Thoracic aorta (tissue), 2 donors: ENCODE data around the gene PCBP3. TPM values are rescaled to one million over a fixed set of nuclear protein-coding genes. Genes with fewer than 3 reads are reported as not detected.
"Not testable (repeated sequence)": the region's sequence is repeated elsewhere in the genome, so short reads cannot be mapped to it uniquely, and the experiment has no call there.

Experiments used
- ATAC-seq: fragments of 150-250 bp; one replicate; pipeline ENCODE4 v1.8.0; 2017; ENCODE audit warnings: low read depth; ENCODE audit not compliant: insufficient number of reproducible peaks, low FRiP score
- DNase-seq: peaks from one replicate; pipeline ENCODE4 v3.0.0-alpha.2; 2020; ENCODE audit warnings: low spot score
- H3K27ac ChIP-seq, 2 donors: fragments of 200-600 bp; sonication (generic); 1 replicate in 1 of 2; 2 replicates in 1 of 2; pipeline ENCODE4 v1.5.1; 2016; ENCODE audit warnings: mild to moderate bottlenecking in 2 of 2, moderate library complexity in 2 of 2
- H3K27me3 ChIP-seq: fragments of 200-600 bp; sonication (generic); replicated peaks from 2 replicates; pipeline ENCODE4 v1.6.0; 2016; ENCODE audit warnings: mild to moderate bottlenecking; ENCODE audit not compliant: insufficient read depth
- H3K36me3 ChIP-seq: fragments of 200-600 bp; sonication (generic); one replicate; pipeline ENCODE4 v1.5.1; 2016
- H3K4me1 ChIP-seq, 2 donors: fragments of 200-600 bp; sonication (generic); 1 replicate in 1 of 2; 2 replicates in 1 of 2; pipeline versions ENCODE4 v1.5.1 to v1.6.0; 2016; ENCODE audit warnings: low read depth in 2 of 2, mild to moderate bottlenecking in 1 of 2; ENCODE audit not compliant: control insufficient read depth in 1 of 2
- H3K4me3 ChIP-seq: fragments of 200-600 bp; sonication (generic); 2 replicates; pipeline ENCODE4 v1.5.1; 2016; ENCODE audit warnings: mild to moderate bottlenecking
- H3K9me3 ChIP-seq: fragments of 200-600 bp; sonication (generic); 2 replicates; pipeline ENCODE4 v1.5.1; 2016
- CTCF ChIP-seq: fragments of 200-600 bp; sonication (generic); IDR thresholded peaks from one replicate; pipeline ENCODE4 v1.5.1; 2019; ENCODE audit warnings: antibody characterized with exemption
- total RNA-seq, 2 donors: library from RNA; depleted of rRNA; stranded (reverse); fragments of >200 nt; gene quantifications; one replicate each; pipeline versions ENCODE4 v1.1.0 to v1.2.3, GENCODE V29; 2016

PCBP3 gene
- total RNA-seq, 2 donors from 2014 or later, result 4.5 to 28.4 TPM

GRCh38 chr21:45831991-45832740, 188.6 kb downstream of the PCBP3 start:
- H3K27me3 ChIP-seq, result no peaks in the 10 kb centered on the region
- H3K36me3 ChIP-seq, result no peaks in the 10 kb centered on the region
- DNase-seq, result no peak
- no peaks in the 10 kb centered on the region for H3K9me3 ChIP-seq
- ATAC-seq, result no peak
- H3K4me3 ChIP-seq, result no peak overlapping the region
- H3K27ac ChIP-seq, result no peak overlapping the region
- peaks cover 0 to 11% of the 10 kb centered on the region in 2 donors for H3K4me1 ChIP-seq
- TF ChIP-seq CTCF, result no peak

DNA sequence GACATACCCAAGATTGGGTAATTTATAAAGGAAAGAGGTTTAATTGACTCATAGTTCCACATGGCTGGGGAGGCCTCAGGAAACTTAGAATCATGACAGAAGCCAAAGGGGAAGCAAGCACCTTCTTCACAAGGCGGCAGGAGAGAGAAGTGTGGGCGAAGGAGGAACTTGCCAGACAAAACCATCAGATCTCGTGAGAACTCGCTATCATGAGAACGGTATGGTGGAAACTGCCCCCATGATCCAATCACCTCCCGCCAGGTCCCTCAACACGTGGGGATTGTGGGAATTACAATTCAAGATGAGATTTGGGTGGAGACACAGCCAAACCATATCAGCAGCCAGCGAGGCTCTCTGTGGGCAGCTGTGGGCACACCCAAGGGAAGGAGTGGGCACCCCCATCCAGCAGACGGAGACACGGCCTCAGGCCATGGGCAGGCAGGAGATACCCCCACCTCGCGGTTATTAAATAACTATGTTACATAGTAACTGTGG, 189.3 kb downstream of the PCBP3 start:
- ATAC-seq, H3K9me3 ChIP-seq, H3K4me3 ChIP-seq, H3K27me3 ChIP-seq, H3K36me3 ChIP-seq, H3K27ac ChIP-seq, DNase-seq: not testable (repeated sequence)
- H3K4me1 ChIP-seq, result peaks cover 0 to 11% of the 10 kb centered on the region in 2 donors

GRCh38 chr21:45833414-45833813, 189.9 kb downstream of the PCBP3 start:
- Histone ChIP-seq H3K27me3 (no peaks in the 10 kb centered on the region), H3K36me3 (no peaks in the 10 kb centered on the region), H3K4me1 (peaks cover 0 to 11% of the 10 kb centered on the region in 2 donors), H3K27ac (no peak overlapping the region), H3K4me3 (no peak overlapping the region), H3K9me3 (no peaks in the 10 kb centered on the region)
- DNase-seq, result no peak
- no peak for TF ChIP-seq CTCF
- no peak for ATAC-seq

GRCh38 chr21:45834026-45834715, 190.6 kb downstream of the PCBP3 start:
- Histone ChIP-seq H3K9me3 (no peaks in the 10 kb centered on the region), H3K27me3 (no peaks in the 10 kb centered on the region), H3K4me3 (no peak overlapping the region), H3K36me3 (no peaks in the 10 kb centered on the region), H3K4me1 (peaks cover 0 to 11% of the 10 kb centered on the region in 2 donors), H3K27ac (no peak overlapping the region)
- no peak for TF ChIP-seq CTCF
- ATAC-seq (no peak), DNase-seq (no peak)

GRCh38 chr21:45834821-45835293, 191.3 kb downstream of the PCBP3 start:
- Histone ChIP-seq H3K4me3 (no peak overlapping the region), H3K9me3 (no peaks in the 10 kb centered on the region), H3K27ac (no peak overlapping the region), H3K27me3 (no peaks in the 10 kb centered on the region), H3K4me1 (peaks cover 0 to 11% of the 10 kb centered on the region in 2 donors), H3K36me3 (no peaks in the 10 kb centered on the region)
- TF ChIP-seq CTCF, result no peak
- DNase-seq, result no peak
- no peak for ATAC-seq
